ES-I3 (cell line): ENCODE data around the gene KRTAP10-12.
"Not testable (repeated sequence)": the region's sequence is repeated elsewhere in the genome, so short reads cannot be mapped to it uniquely, and the experiment has no call there.

Source experiments
- H3K36me3 ChIP-seq: 2 replicates; pipeline ENCODE4 v1.6.1; 2013; ENCODE audit warnings: mild to moderate bottlenecking, low read length, control low read depth, moderate library complexity; ENCODE audit not compliant: insufficient read depth
- H3K4me1 ChIP-seq: 2 replicates; pipeline ENCODE4 v1.6.1; 2013; ENCODE audit warnings: mild to moderate bottlenecking, control low read depth, low read length; ENCODE audit not compliant: insufficient read depth
- H3K9ac ChIP-seq: 2 replicates; pipeline ENCODE4 v1.6.1; 2013; ENCODE audit warnings: low read depth, mild to moderate bottlenecking, low read length, moderate library complexity
- H3K9me3 ChIP-seq: 2 replicates; pipeline ENCODE4 v1.6.1; 2013; ENCODE audit warnings: mild to moderate bottlenecking, low read length, moderate library complexity; ENCODE audit not compliant: control insufficient read depth, insufficient read depth

KRTAP10-12 gene, protein sequence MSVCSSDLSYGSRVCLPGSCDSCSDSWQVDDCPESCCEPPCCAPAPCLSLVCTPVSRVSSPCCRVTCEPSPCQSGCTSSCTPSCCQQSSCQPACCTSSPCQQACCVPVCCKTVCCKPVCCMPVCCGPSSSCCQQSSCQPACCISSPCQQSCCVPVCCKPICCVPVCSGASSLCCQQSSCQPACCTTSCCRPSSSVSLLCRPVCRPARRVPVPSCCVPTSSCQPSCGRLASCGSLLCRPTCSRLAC

DNA sequence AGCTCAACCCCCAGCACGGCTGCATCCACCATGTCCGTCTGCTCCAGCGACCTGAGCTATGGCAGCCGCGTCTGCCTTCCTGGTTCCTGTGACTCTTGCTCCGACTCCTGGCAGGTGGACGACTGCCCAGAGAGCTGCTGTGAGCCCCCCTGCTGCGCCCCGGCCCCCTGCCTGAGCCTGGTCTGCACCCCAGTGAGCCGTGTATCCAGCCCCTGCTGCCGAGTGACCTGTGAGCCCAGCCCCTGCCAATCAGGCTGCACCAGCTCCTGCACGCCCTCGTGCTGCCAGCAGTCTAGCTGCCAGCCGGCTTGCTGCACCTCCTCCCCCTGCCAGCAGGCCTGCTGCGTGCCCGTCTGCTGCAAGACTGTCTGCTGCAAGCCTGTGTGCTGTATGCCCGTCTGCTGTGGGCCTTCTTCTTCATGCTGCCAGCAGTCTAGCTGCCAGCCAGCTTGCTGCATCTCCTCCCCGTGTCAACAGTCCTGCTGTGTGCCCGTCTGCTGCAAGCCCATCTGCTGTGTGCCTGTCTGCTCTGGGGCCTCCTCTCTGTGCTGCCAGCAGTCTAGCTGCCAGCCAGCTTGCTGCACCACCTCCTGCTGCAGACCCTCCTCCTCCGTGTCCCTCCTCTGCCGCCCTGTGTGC lies at the start of gene KRTAP10-12:
TSS of gene KRTAP10-12 (plus strand) at position 1 of the 639 bp plus-strand sequence. CDS start at position 31, 30 bp downstream.
- peak within 1 kb of the TSS; percentile 30; the same call in 1 of the 2 replicates for H3K9ac ChIP-seq
- H3K9me3 ChIP-seq, H3K36me3 ChIP-seq: not testable (repeated sequence)
- H3K4me1 ChIP-seq = peaks cover 10% of the 10 kb centered on the region; the same call in 1 of the 2 replicates

- Histone ChIP-seq H3K9ac (no peak overlapping the region), H3K4me1 (no peaks in the 10 kb centered on the region), H3K36me3 (no peaks in the 10 kb centered on the region), H3K9me3 (peaks cover 8% of the 10 kb centered on the region)
Observed at GRCh38 chr21:44647222-44647552, 49.8 kb upstream of the KRTAP10-12 start.

DNA sequence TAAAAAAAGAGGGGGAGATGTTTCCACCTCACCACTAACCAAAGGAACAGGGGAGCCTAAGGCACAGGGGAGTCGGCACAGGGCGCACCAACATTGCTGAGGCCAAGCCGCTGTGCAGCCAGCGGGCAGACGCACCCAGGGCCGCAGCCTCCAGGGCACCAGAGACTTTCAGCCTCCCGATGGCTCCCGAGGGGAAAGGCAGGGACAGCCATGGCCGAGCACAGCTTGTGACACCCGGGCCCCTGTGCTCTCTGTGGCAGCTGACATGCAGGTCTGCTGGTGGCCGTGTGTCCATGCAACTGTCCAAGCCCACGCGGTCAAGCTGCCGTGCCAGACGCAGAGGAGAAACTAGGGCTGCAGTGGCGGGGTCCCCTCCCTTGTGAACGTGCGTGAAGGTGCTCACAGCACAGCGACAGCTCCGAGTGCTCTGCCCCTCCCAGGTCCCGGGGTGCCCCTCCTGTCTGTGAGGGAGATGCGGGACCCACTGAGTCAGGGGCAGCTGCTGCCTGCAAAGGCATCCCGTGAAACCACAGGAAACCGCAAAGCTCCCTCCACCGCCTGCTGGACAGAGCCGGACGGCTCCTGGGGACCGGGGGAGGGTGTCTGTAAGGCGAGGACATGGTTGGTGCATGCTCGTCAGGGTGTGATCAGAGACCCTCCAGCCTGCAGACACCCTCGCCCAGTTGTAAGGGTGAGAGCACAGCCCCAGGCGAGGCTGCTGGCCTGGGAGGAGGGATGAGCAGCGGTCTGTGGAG lies 48.2 kb upstream of the KRTAP10-12 start:
- Histone ChIP-seq H3K9ac (no peak overlapping the region), H3K4me1 (no peaks in the 10 kb centered on the region), H3K9me3 (peaks cover 8% of the 10 kb centered on the region), H3K36me3 (no peaks in the 10 kb centered on the region)

DNA sequence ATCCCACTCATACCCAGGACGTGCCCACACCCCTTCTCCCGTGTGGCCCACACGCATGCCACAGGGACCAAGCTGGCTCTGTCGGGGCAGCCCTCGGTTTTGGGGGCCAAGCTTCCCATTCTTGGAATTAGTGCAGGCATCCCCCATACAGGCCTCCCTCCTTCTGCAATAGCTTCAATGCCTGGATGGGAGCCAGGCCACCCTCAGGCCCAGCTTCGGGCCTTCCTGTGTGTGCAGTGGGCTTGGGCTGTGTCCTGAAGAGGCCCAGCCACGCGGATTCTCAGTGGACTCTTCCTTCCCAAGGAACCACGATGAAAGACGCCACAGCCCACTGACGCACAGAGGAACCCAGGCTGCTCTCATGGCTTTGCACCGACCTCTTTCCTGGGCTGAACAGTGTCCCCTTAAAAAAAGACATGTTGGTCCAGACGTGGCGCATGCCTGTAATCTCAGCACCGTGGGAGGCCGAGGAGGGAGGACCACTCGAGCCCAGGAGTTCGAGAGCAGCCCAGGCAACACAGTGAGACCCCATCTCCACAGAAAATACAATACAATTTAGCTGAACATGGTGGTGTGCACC lies 47.4 kb upstream of the KRTAP10-12 start:
- no peaks in the 10 kb centered on the region for H3K36me3 ChIP-seq
- no peaks in the 10 kb centered on the region for H3K4me1 ChIP-seq
- peaks cover 4% of the 10 kb centered on the region; the same call in 1 of the 2 replicates for H3K9me3 ChIP-seq
- H3K9ac ChIP-seq = no peak overlapping the region

DNA sequence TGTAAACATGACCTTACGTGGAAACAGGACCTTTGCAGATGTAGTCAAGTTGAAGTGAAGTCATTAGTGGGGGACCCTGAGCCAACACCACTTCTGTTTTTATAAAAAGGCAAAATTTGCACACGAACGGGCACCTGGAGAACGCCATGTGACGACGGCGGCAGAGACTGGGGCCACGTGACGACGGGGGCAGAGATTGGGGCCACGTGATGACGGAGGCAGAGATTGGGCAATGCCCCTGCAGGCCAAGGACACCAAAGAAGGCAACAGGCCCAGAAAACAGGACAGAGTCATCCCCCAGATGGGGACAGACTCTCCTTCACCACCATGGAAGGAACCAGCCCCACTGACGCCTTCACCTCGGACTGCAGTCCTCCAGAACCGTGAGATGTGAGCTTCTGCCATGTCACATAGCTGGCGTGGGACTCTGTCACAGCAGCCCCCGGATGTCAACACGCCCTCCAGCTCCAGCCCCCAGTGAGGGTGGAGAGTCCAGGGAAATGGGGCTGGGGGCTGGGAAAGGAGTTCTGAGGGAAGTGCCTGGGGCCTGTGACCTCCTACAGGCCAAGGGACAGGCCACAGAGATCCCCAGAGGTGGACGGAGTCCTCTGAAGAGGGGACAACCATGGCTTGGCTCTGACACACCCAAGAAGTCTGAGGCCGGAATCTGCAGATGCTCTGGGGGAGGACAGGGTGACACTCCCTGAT lies 46.6 kb upstream of the KRTAP10-12 start:
- no peaks in the 10 kb centered on the region for H3K36me3 ChIP-seq
- no peak overlapping the region for H3K9ac ChIP-seq
- H3K4me1 ChIP-seq = no peaks in the 10 kb centered on the region
- no peaks in the 10 kb centered on the region for H3K9me3 ChIP-seq

- Histone ChIP-seq H3K9ac (no peak overlapping the region), H3K36me3 (no peaks in the 10 kb centered on the region), H3K4me1 (no peaks in the 10 kb centered on the region), H3K9me3 (no peaks in the 10 kb centered on the region)
Observed at GRCh38 chr21:44650973-44651675, 45.8 kb upstream of the KRTAP10-12 start.

DNA sequence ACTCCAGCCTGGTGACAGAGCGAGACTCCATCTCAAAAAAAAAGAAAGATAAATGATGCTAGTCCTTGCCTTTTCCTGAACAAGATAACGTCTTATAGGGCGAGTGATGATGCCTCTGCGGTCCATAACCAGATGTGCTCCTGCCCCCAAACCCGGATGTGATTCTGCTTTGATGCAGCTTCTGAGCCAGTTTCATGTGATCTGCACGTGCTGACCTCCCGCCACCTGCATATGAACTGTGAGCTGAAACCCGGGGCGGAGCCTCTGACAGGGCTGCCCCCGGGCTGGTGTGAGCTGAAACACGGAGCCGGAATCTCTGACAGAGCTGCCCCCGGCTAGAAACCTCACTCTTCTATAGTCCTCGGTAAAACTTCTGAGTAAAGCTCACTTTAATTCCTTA lies 43.8 kb upstream of the KRTAP10-12 start:
- no peaks in the 10 kb centered on the region for H3K9me3 ChIP-seq
- H3K36me3 ChIP-seq = no peaks in the 10 kb centered on the region
- H3K9ac ChIP-seq = no peak overlapping the region
- H3K4me1 ChIP-seq = no peaks in the 10 kb centered on the region

DNA sequence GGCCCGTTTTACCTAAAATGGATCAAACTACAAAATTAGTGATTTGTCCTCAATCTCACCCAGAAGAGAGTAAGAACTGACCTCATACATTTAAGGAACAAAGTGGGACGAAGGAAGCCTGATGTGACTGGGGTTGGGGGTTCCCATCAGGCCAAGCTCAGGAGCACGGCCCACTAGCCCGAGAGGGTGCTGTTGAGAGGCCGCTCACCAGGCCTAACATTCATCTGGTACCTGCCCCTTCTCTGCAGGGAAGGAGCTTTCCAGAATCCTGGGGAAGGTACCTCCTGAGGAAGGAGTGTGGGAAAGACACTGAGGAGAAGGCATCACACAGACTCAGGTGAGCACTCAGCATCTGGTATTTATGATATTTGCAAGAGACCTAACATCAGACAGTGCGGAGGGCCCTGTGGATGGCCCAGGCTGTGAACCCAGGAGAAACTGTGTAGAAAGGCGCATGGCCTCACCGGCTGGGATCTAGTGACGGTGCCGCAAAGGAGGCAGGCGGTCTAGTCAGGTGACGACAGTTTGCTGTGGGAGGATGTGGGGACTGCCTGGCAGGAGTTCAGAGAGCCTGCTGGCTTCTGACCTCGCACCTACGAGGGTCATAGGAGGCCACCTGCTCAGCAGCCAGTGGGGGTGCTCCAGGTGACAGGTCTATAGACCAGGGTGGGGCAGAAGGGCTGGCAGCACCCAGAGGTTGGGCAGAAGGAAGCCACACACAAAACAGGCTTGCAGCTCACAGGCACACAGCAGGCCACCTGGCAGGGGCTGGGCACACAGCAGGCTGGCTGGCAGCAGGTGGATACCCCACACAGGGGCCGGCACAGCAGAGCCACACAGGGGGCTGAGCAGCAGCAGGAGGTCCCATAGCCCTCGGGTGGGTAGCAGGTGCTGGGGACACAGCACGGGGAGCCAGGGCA lies 43.1 kb upstream of the KRTAP10-12 start:
- Histone ChIP-seq H3K9me3 (no peaks in the 10 kb centered on the region), H3K36me3 (no peaks in the 10 kb centered on the region), H3K9ac (no peak overlapping the region), H3K4me1 (peaks cover 2% of the 10 kb centered on the region; the same call in 1 of the 2 replicates)

DNA sequence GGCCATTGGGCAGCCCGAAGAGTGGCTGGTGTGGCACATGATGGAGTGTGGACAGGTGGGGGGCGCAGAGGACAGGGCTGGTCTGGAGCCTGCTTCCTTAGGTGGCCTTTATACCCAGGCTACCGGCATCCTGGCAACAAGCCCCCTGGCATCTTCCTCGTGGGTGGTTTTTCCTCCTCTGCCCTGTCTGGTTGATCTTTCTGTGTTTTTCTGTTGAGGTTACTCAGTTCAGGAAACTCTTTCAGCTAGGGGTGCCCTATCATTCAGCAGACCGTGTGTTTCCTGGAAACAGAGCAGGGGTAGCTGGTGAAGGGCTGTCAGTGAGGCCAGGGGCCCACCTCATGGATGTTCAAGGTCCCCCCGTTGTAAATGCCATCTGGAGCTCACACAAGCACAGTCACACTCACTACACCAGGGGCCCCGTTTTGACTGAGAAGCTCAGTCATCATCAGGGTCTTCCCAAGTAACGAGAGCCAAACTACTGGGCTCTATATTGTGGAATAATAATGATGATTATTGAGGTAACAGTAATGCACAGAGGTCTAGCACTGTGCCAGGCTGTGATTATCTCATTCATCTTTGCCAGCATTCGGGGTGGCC lies 42.3 kb upstream of the KRTAP10-12 start, which contains the start of gene KRTAP12-4:
TSS of gene KRTAP12-4 (minus strand) at position 84 of the 600 bp plus-strand sequence. CDS start at position 39, 45 bp downstream.
- Histone ChIP-seq H3K9ac (no peak within 1 kb of the TSS), H3K4me1 (peaks cover 6% of the 10 kb centered on the region; the same call in 1 of the 2 replicates), H3K36me3 (no peaks in the 10 kb centered on the region), H3K9me3 (no peaks in the 10 kb centered on the region)

GRCh38 chr21:44656868-44657267 lies 40.1 kb upstream of the KRTAP10-12 start:
- H3K36me3 ChIP-seq = no peaks in the 10 kb centered on the region
- peaks cover 6% of the 10 kb centered on the region; the same call in 1 of the 2 replicates for H3K4me1 ChIP-seq
- no peaks in the 10 kb centered on the region for H3K9me3 ChIP-seq
- no peak overlapping the region for H3K9ac ChIP-seq

GRCh38 chr21:44657635-44658540 lies 39.1 kb upstream of the KRTAP10-12 start, which contains the start of gene KRTAP12-3:
KRTAP12-3 (plus strand) TSS chr21:44657932; CDS start chr21:44657980, 48 bp downstream.
- no peaks in the 10 kb centered on the region for H3K36me3 ChIP-seq
- H3K4me1 ChIP-seq = peaks cover 6% of the 10 kb centered on the region; the same call in 1 of the 2 replicates
- H3K9ac ChIP-seq = no peak within 1 kb of the TSS
- H3K9me3 ChIP-seq = no peaks in the 10 kb centered on the region
